Measurements from ENCODE around the gene TSHZ2.

The TSHZ2 gene

DNA sequence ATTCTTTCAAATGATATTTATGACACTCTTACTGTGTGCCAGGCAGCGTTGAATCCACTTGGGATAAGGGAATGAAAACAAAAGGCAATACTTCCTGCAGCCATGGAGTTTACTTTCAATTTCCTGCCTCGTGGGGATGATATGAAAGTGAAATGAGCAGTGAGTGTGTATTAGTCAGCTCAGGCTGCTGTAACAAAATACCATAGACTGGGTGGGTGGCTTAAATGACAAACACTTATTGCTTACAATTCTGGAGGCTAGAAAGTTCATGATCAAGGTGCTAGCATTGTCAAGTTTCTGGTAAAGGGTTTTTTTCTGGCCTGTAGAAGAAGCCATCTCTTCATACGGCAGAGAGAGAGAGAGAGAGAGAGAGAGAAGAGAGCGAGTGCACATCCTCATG is 41.7 kb downstream of the TSHZ2 start:
- TF ChIP-seq, protein P1, sequence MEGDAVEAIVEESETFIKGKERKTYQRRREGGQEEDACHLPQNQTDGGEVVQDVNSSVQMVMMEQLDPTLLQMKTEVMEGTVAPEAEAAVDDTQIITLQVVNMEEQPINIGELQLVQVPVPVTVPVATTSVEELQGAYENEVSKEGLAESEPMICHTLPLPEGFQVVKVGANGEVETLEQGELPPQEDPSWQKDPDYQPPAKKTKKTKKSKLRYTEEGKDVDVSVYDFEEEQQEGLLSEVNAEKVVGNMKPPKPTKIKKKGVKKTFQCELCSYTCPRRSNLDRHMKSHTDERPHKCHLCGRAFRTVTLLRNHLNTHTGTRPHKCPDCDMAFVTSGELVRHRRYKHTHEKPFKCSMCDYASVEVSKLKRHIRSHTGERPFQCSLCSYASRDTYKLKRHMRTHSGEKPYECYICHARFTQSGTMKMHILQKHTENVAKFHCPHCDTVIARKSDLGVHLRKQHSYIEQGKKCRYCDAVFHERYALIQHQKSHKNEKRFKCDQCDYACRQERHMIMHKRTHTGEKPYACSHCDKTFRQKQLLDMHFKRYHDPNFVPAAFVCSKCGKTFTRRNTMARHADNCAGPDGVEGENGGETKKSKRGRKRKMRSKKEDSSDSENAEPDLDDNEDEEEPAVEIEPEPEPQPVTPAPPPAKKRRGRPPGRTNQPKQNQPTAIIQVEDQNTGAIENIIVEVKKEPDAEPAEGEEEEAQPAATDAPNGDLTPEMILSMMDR (IDR thresholded peaks at IDR 0.05; ENCODE audit: low read depth, low read length), result no peak
- no peak for DNase-seq (ENCODE audit: low read depth in 2 of 2)
- H3K4me3 ChIP-seq (replicated peaks in 1 of 2; ENCODE audit: low read depth in 2 of 2, low read length in 2 of 2), result no peak overlapping the region

DNA sequence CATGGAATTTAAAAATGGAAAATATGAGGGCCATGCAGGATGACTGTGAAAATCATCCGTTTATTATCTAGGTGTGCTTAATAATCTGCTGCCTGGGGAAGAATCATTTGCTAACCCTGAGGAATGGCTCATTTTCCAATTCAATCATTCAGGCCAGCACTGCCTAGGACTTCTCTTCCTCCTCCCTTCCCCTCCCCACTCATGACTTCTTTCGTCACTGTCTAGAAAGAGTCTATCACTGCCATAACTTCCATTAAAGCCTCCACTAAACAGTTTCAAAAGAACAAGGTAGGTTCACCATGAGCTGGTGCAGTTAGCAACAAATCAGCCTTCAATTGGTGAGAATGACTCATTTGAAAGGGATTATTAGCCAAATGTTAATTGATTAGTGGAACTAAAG is 43.9 kb downstream of the TSHZ2 start:
- no peak overlapping the region for H3K4me3 ChIP-seq (replicated peaks in 1 of 2; ENCODE audit: low read depth in 2 of 2, low read length in 2 of 2)
- DNase-seq (ENCODE audit: low read depth in 2 of 2), result no peak
- TF ChIP-seq, protein P1 (IDR thresholded peaks at IDR 0.05; ENCODE audit: low read depth, low read length), result no peak

DNA sequence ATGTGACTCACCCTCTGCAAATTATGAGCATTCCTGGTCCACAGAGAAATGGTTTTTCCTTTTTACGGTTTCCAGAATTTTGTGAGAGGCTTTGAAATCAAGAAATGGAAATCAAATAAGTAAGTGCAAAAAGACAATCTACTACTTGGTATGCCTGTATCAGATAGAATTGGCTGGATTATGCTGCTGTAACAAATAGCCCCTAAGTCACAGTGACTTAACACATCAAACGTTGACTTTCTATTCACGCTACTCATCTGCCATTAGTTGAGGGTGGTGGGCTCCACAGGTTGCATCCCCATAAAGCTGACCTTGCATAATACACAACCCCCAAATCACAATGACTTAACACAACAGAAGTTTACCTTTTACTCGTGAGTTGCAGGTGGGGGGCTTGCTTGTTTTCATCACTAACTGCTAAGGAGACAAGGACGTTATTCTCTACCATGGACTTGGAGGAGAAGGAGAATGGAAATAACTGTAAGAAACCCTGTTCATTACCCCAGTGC is 44.4 kb downstream of the TSHZ2 start:
- no peak for DNase-seq (ENCODE audit: low read depth in 2 of 2)
- no peak overlapping the region for H3K4me3 ChIP-seq (replicated peaks in 1 of 2; ENCODE audit: low read depth in 2 of 2, low read length in 2 of 2)
- TF ChIP-seq, protein P1 (IDR thresholded peaks at IDR 0.05; ENCODE audit: low read depth, low read length), result no peak

DNA sequence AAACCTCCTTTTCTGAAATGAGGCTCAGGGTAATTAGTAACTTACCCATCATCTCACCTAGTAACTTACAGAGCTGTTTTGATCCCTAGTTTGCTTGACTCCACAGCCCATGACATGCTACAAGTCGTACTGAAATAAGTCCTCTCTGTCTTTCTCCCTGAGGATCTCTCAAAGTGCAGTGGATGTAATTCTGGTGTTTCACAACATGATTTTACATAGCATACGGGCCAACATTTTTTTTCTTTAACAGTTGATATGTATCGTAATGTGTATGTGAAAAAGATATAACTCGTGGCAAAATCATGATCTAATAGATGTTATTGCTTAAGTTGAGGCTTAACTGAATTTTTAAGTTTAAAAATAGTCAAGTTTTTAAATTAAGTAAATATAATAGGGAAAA is 45.0 kb downstream of the TSHZ2 start:
- DNase-seq (ENCODE audit: low read depth in 2 of 2), result no peak
- TF ChIP-seq, protein P1 (IDR thresholded peaks at IDR 0.05; ENCODE audit: low read depth, low read length), result no peak
- no peak overlapping the region for H3K4me3 ChIP-seq (replicated peaks in 1 of 2; ENCODE audit: low read depth in 2 of 2, low read length in 2 of 2)

DNA sequence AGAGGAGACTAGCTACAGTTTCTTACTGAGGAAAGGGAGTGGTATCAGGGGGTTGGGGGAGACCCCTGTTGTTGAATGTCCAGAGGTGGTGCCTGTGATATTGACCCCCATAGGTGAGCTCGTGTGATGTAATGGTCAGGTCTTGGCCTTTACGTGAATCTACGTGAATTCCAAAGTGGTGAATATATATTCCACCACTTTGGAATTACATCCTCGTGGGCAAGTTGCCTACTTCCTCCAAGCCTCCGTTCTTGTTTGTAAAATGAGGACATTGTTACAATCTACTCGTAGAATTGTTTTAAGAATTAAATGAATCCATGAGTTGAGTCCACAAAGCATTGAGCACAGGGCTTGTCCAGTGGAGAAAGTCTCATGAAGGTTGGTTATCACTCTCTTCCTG is 47.3 kb downstream of the TSHZ2 start:
- no peak for DNase-seq (ENCODE audit: low read depth in 2 of 2)
- TF ChIP-seq, protein P1 (IDR thresholded peaks at IDR 0.05; ENCODE audit: low read depth, low read length), result no peak
- no peak overlapping the region for H3K4me3 ChIP-seq (replicated peaks in 1 of 2; ENCODE audit: low read depth in 2 of 2, low read length in 2 of 2)

DNA sequence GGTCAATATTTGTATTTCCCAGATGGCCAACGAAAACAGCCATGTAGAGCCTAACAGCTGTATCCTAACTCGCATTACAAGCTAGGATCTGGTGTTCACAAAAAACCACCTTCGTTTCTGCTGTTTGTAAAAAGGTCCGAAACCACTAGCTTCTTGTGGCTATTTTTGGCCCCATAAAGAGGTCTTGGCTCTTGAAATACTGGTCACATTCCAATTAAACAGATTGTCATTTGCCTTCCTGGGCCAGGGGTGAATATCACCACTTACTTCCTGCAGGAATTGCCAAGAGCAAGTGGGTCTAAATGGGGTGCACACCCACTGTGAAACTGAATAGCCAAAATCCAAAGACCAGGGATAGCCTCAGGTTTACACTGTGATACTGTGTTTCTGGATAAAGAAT is 48.2 kb downstream of the TSHZ2 start:
- no peak overlapping the region for H3K4me3 ChIP-seq (replicated peaks in 1 of 2; ENCODE audit: low read depth in 2 of 2, low read length in 2 of 2)
- no peak for DNase-seq (ENCODE audit: low read depth in 2 of 2)
- TF ChIP-seq, protein P1 (IDR thresholded peaks at IDR 0.05; ENCODE audit: low read depth, low read length), result no peak

DNA sequence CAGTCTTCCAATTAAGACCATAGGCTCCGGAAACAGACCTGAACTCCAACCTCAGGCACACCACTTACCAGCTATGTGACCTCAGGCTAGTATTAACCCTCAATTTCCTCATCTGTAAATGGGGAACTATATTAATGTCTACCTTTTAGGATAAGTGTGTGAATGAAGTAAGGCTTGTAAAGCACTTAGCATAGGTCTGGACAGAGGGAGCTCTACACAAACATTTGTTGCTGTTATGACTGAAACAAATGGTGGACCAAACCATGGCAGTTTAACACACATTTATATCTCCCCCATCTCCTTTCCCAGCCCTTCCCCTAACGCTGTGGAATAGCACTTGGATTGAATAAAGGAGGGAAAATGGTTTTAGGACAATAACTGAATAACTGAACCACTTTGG is 48.7 kb downstream of the TSHZ2 start:
- no peak overlapping the region for H3K4me3 ChIP-seq (replicated peaks in 1 of 2; ENCODE audit: low read depth in 2 of 2, low read length in 2 of 2)
- TF ChIP-seq, protein P1 (IDR thresholded peaks at IDR 0.05; ENCODE audit: low read depth, low read length), result no peak
- DNase-seq (ENCODE audit: low read depth in 2 of 2), result no peak

All from cardiac fibroblast (primary cell).